OCI-LY1 (cell line): ENCODE measurements around the gene CARD19.
"Not testable (repeated sequence)": the region's sequence is repeated elsewhere in the genome, so short reads cannot be mapped to it uniquely, and the experiment has no call there.

Experiments used
- EZH2 ChIP-seq: fragments of 200-600 bp; sonication (generic), shearing (Covaris generic); IDR thresholded peaks from 2 replicates; pipeline ENCODE4 v1.8.0; 2017; ENCODE audit warnings: borderline replicate concordance, mixed run types, mild to moderate bottlenecking, antibody characterized with exemption, low read length, moderate library complexity, mixed read lengths
- TF ChIP-seq, protein P1 (sequence below): fragments of 200-600 bp; sonication (generic), shearing (Covaris generic); IDR thresholded peaks from 2 replicates; pipeline ENCODE4 v1.5.1; 2017; ENCODE audit warnings: mild to moderate bottlenecking, antibody characterized with exemption, low read length, moderate library complexity, mixed read lengths

- TF ChIP-seq, protein P1, sequence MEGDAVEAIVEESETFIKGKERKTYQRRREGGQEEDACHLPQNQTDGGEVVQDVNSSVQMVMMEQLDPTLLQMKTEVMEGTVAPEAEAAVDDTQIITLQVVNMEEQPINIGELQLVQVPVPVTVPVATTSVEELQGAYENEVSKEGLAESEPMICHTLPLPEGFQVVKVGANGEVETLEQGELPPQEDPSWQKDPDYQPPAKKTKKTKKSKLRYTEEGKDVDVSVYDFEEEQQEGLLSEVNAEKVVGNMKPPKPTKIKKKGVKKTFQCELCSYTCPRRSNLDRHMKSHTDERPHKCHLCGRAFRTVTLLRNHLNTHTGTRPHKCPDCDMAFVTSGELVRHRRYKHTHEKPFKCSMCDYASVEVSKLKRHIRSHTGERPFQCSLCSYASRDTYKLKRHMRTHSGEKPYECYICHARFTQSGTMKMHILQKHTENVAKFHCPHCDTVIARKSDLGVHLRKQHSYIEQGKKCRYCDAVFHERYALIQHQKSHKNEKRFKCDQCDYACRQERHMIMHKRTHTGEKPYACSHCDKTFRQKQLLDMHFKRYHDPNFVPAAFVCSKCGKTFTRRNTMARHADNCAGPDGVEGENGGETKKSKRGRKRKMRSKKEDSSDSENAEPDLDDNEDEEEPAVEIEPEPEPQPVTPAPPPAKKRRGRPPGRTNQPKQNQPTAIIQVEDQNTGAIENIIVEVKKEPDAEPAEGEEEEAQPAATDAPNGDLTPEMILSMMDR = not testable (repeated sequence)
- not testable (repeated sequence) for TF ChIP-seq EZH2
These were observed 21.5 kb downstream of the CARD19 start for GRCh38 chr9:93117521-93117920.
